Stimulated activated CD8-positive, alpha-beta memory T cell treated with anti-CD3 and anti-CD28 coated beads, Interleukin-15, amount 100 ng/mL, for 48 hours (primary cell): ENCODE results near the gene PIGX.

Experiments used
- DNase-seq, 2 donors: peaks; one replicate each; pipeline ENCODE4 v3.0.0-alpha.2; 2020; ENCODE audit warnings: low read depth in 2 of 2

Gene PIGX

GRCh38 chr3:196757876-196758739 lies 45.9 kb downstream of the PIGX start:
- no peak for DNase-seq

GRCh38 chr3:196763179-196763578 lies 51.0 kb downstream of the PIGX start:
- DNase-seq = no peak

GRCh38 chr3:196765454-196765853 lies 53.3 kb downstream of the PIGX start:
- DNase-seq = no peak

- no peak for DNase-seq
Measured at GRCh38 chr3:196771067-196771466, 58.9 kb downstream of the PIGX start.

GRCh38 chr3:196772102-196772501 lies 59.9 kb downstream of the PIGX start:
- DNase-seq = no peak

- no peak for DNase-seq
Measured at GRCh38 chr3:196772897-196773296, 60.7 kb downstream of the PIGX start.

GRCh38 chr3:196774191-196774820 lies 62.1 kb downstream of the PIGX start:
- DNase-seq = no peak

GRCh38 chr3:196774848-196775422 lies 62.8 kb downstream of the PIGX start:
- no peak for DNase-seq

GRCh38 chr3:196775938-196776337 lies 63.8 kb downstream of the PIGX start:
- no peak for DNase-seq

- no peak for DNase-seq
Measured at GRCh38 chr3:196777836-196778235, 65.7 kb downstream of the PIGX start.

GRCh38 chr3:196778755-196779154 lies 66.6 kb downstream of the PIGX start:
- DNase-seq = no peak

GRCh38 chr3:196782511-196782910 lies 70.3 kb downstream of the PIGX start:
- DNase-seq = no peak
